Measurements from ENCODE around the gene PTPDC1. TPM values are rescaled to one million over a fixed set of nuclear protein-coding genes. Genes with fewer than 3 reads are reported as not detected.

The PTPDC1 gene
- total and polyA plus RNA-seq, 4 donors, result 3.1 to 26.0 (median 7.5) TPM

DNA sequence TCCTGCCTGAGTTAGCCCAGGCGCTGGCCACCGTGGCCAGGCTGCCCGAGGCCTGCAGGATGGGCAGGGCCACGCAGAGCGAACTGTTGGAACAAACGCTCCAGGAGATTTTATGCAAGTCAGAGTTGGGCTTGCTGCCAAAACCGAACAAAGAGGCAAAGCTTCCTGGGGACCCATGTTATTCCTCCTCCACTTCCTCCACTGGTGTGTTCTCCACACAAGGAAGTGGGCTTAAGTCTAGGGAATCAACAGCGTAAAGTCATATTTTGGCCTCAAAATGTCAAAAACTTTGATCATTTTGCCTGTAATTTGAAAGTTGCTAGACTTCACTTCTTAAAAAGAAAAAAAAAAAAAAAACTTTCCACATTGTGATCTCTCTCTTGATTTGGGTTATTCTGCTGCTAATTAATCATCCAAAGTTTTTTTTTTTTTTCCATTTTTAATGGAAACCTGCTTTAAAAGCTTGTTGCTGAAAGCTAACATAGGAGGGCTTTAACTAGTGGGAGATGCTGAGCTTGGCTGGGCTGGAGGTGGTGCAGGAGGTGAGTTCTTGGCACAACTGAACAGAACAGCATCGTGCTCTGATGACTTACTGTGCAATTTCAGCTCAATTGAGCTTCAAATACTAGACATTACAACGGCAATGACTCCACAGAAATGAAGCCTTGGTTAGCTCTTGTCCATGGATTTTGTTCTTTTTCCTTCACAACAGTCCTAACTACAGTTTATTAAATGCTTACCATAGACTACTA, 73.0 kb downstream of the PTPDC1 start:
- TF ChIP-seq, protein P1, sequence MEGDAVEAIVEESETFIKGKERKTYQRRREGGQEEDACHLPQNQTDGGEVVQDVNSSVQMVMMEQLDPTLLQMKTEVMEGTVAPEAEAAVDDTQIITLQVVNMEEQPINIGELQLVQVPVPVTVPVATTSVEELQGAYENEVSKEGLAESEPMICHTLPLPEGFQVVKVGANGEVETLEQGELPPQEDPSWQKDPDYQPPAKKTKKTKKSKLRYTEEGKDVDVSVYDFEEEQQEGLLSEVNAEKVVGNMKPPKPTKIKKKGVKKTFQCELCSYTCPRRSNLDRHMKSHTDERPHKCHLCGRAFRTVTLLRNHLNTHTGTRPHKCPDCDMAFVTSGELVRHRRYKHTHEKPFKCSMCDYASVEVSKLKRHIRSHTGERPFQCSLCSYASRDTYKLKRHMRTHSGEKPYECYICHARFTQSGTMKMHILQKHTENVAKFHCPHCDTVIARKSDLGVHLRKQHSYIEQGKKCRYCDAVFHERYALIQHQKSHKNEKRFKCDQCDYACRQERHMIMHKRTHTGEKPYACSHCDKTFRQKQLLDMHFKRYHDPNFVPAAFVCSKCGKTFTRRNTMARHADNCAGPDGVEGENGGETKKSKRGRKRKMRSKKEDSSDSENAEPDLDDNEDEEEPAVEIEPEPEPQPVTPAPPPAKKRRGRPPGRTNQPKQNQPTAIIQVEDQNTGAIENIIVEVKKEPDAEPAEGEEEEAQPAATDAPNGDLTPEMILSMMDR (IDR thresholded peaks at IDR 0.05; ENCODE audit: control extremely low read depth, extremely low read depth), result no peak
- peak; percentile 75 to 89 (median 83) for DNase-seq
- H3K4me3 ChIP-seq, result no peak overlapping the region
- H3K36me3 ChIP-seq (ENCODE audit: control insufficient read depth in 4 of 4, insufficient read depth in 4 of 4, low read length in 4 of 4), result no peaks in the 10 kb centered on the region
- H3K4me1 ChIP-seq (ENCODE audit: control insufficient read depth in 5 of 5, insufficient read depth in 5 of 5, low read length in 5 of 5), result peaks cover 3 to 13% (median 6%) of the 10 kb centered on the region in 5 donors
- ATAC-seq (ENCODE audit: insufficient read depth, low FRiP score), result peak; percentile 42
- 22 to 27% methylated on average over 10 of the region's 10 CpGs for WGBS, 2 donors
- peaks cover 0 to 2% (median 0%) of the 10 kb centered on the region in 4 donors for H3K9me3 ChIP-seq (ENCODE audit: control insufficient read depth in 4 of 4, insufficient read depth in 3 of 4, low read length in 3 of 4)
- peak overlapping the region in 1 of 2 donors; percentile 40 for H3K27ac ChIP-seq (ENCODE audit: low read depth in 1 of 2, low read length in 1 of 2)
- no peak overlapping the region for H3K9ac ChIP-seq (ENCODE audit: insufficient read depth in 1 of 2, low read length in 2 of 2)
- H3K27me3 ChIP-seq (ENCODE audit: control insufficient read depth in 3 of 3, insufficient read depth in 3 of 3, low read length in 2 of 3), result no peaks in the 10 kb centered on the region

Other genes with a start within 250 kb of the PTPDC1 start
- not detected for gene BARX1, start 129.1 kb upstream of the PTPDC1 start, total RNA-seq
- gene BARX1, start 129.1 kb upstream of the PTPDC1 start, polyA plus RNA-seq, result under 1 TPM; 0.08 to 0.09 TPM
- 1 to 10 TPM; 5.8 to 8.7 TPM for gene ZNF169, start 174.8 kb downstream of the PTPDC1 start, total RNA-seq
- gene ZNF169, start 174.8 kb downstream of the PTPDC1 start, polyA plus RNA-seq, result 1 to 10 TPM; 2.3 to 3.9 TPM
- gene NUTM2F, start 244.2 kb downstream of the PTPDC1 start, total RNA-seq, result not detected
- gene NUTM2F, start 244.2 kb downstream of the PTPDC1 start, polyA plus RNA-seq, result under 1 TPM in 1 of 2 donors, not detected in 1; 0.04 TPM